HepG2 (cell line): ENCODE results near the gene XXYLT1. TPM values are rescaled to one million over a fixed set of nuclear protein-coding genes. Genes with fewer than 3 reads are reported as not detected.
A peak's percentile ranks its signal among the peaks of the same experiment; 100 is the strongest.

Experiments
- CHD4 ChIP-seq: fragments of 200-600 bp; sonication (generic); IDR thresholded peaks from 2 replicates; pipeline ENCODE4 v1.7.0; 2017; ENCODE audit warnings: mild to moderate bottlenecking, low read length, borderline replicate concordance
- DR1 ChIP-seq: sonication (generic); formaldehyde crosslinking; IDR thresholded peaks from 2 replicates; pipeline ENCODE4 v1.8.0; 2021; ENCODE audit warnings: mild to moderate bottlenecking, missing genetic modification reagents, inconsistent platforms
- FOXM1 ChIP-seq: sonication (generic); formaldehyde crosslinking; IDR thresholded peaks from 2 replicates; pipeline ENCODE4 v1.5.0; 2020; ENCODE audit warnings: missing genetic modification reagents
- HNRNPL ChIP-seq: fragments of 200-400 bp; formaldehyde crosslinking; IDR thresholded peaks from 2 replicates; pipeline ENCODE4 v1.6.1; 2017; ENCODE audit warnings: mild to moderate bottlenecking, low read depth, low read length
- KLF9 ChIP-seq: IDR thresholded peaks from 2 replicates; pipeline ENCODE4 v1.6.1; 2016; ENCODE audit warnings: low read depth
- MXD1 ChIP-seq: sonication (generic); formaldehyde crosslinking; IDR thresholded peaks from 2 replicates; pipeline ENCODE4 v1.4.0; 2020; ENCODE audit warnings: mild to moderate bottlenecking, missing genetic modification reagents
- NFAT5 ChIP-seq: sonication (generic); formaldehyde crosslinking; IDR thresholded peaks from 2 replicates; pipeline ENCODE4 v1.4.0; 2020; ENCODE audit warnings: missing genetic modification reagents
- NR2F6 ChIP-seq, 2 experiments: IDR thresholded peaks; 2 replicates each; pipeline ENCODE4 v1.6.1; 2016; ENCODE audit warnings: antibody characterized with exemption in 1 of 2, mild to moderate bottlenecking in 1 of 2
- POLR2G ChIP-seq: fragments of 200-400 bp; formaldehyde crosslinking; IDR thresholded peaks from 2 replicates; pipeline ENCODE4 v1.6.1; 2018; ENCODE audit warnings: mild to moderate bottlenecking, low read depth, low read length, moderate library complexity
- SMAD3 ChIP-seq: sonication (generic); formaldehyde crosslinking; IDR thresholded peaks from 2 replicates; pipeline ENCODE4 v1.4.0; 2020; ENCODE audit warnings: missing genetic modification reagents
- SOX5 ChIP-seq: IDR thresholded peaks from 2 replicates; pipeline ENCODE4 v1.6.1; 2016; ENCODE audit warnings: borderline replicate concordance
- ZBTB25 ChIP-seq: IDR thresholded peaks from 2 replicates; pipeline ENCODE4 v1.6.1; 2018; ENCODE audit warnings: missing genetic modification reagents
- ZNF18 ChIP-seq: sonication (generic); formaldehyde crosslinking; IDR thresholded peaks from 2 replicates; pipeline ENCODE4 v1.8.0; 2022; ENCODE audit warnings: mild to moderate bottlenecking, missing genetic modification reagents; ENCODE audit not compliant: insufficient replicate concordance
- ZNF367 ChIP-seq: sonication (generic); formaldehyde crosslinking; IDR thresholded peaks from 2 replicates; pipeline ENCODE4 v1.4.0; 2020; ENCODE audit warnings: missing genetic modification reagents, borderline replicate concordance
- ZNF484 ChIP-seq: sonication (generic); formaldehyde crosslinking; IDR thresholded peaks from 2 replicates; pipeline ENCODE4 v1.5.1; 2020; ENCODE audit warnings: mild to moderate bottlenecking, low read depth, missing genetic modification reagents, borderline replicate concordance
- ZNF816 ChIP-seq: sonication (generic); formaldehyde crosslinking; IDR thresholded peaks from 2 replicates; pipeline ENCODE4 v1.8.0; 2022; ENCODE audit warnings: missing genetic modification reagents, mild to moderate bottlenecking, borderline replicate concordance
- ZSCAN12 ChIP-seq: sonication (generic); formaldehyde crosslinking; IDR thresholded peaks from 2 replicates; pipeline ENCODE4 v1.9.0; 2021; ENCODE audit warnings: mild to moderate bottlenecking, missing genetic modification reagents
- polyA plus RNA-seq, 8 experiments: library from polyadenylated mRNA; depleted of rRNA in 3 of 8; stranded (reverse) in 7 of 8; unstranded in 1 of 8; fragments of >200 nt; fragmentation: Illumina TruSeq in 4 of 8; extraction: Trizol in 4 of 8; gene quantifications; 2 replicates each; pipeline versions ENCODE4 v1.2.1 to v1.2.3, GENCODE V29; 2011 to 2016; ENCODE audit warnings: low read depth in 4 of 8, missing spikeins in 1 of 8, mixed read lengths in 1 of 8; ENCODE audit not compliant: insufficient read depth in 1 of 8
- total RNA-seq, 5 experiments: library from RNA; depleted of rRNA; stranded (reverse); fragments of >200 nt; fragmentation: Illumina TruSeq; extraction: Trizol; gene quantifications; 2 replicates each; pipeline ENCODE4 v1.2.3, GENCODE V29; 2016; ENCODE audit warnings: low read depth in 1 of 5

XXYLT1 gene
- total and polyA plus RNA-seq, 2 of the 13 experiments (the other 11 are each of a cell fraction or from before 2014, with no cell fraction given), result 17.7 to 19.0 TPM

GRCh38 chr3:195259475-195260279 lies 11.3 kb downstream of the XXYLT1 start (continued):
- peak; percentile 96 for TF ChIP-seq ZNF18 (CRISPR knock-in tag)
- peak; percentile 83 for TF ChIP-seq MXD1
- no peak for TF ChIP-seq CHD4
- TF ChIP-seq FOXM1, result no peak
- TF ChIP-seq SMAD3 (CRISPR knock-in tag), result 0 out of 2 replicates have a peak, but pooled peaks have one; percentile 53
- peak; percentile 70; the same call in 1 of the 2 replicates for TF ChIP-seq NFAT5
- TF ChIP-seq ZNF484, result 0 out of 2 replicates have a peak, but pooled peaks have one; percentile 48
- TF ChIP-seq ZNF367, result no peak
- peak; percentile 79; the same call in 1 of the 2 replicates for TF ChIP-seq SOX5 (CRISPR knock-in tag)
- 0 out of 2 replicates have a peak, but pooled peaks have one; percentile 16 for TF ChIP-seq NR2F6 (IDR thresholded peaks at IDR 0.05)
- peak; percentile 17; the same call in 1 of the 2 replicates for TF ChIP-seq NR2F6 (CRISPR knock-in tag; IDR thresholded peaks at IDR 0.05)
- TF ChIP-seq KLF9 (CRISPR knock-in tag), result no peak
- TF ChIP-seq ZSCAN12 (CRISPR knock-in tag), result 0 out of 2 replicates have a peak, but pooled peaks have one; percentile 40
- no peak for TF ChIP-seq HNRNPL
- peak; percentile 96; the same call in 1 of the 2 replicates for TF ChIP-seq ZNF816 (CRISPR knock-in tag)
- peak; percentile 56; the same call in 1 of the 2 replicates for TF ChIP-seq DR1
- TF ChIP-seq ZBTB25 (CRISPR knock-in tag), result peak; percentile 93
- TF ChIP-seq POLR2G, result peak; percentile 70
